ENCODE results near the gene TIMM23. TPM values are rescaled to one million over a fixed set of nuclear protein-coding genes. Genes with fewer than 3 reads are reported as not detected.

Gene TIMM23
- total and polyA plus RNA-seq, 9 donors: 29.9 to 74.4 (median 35.1) TPM

DNA sequence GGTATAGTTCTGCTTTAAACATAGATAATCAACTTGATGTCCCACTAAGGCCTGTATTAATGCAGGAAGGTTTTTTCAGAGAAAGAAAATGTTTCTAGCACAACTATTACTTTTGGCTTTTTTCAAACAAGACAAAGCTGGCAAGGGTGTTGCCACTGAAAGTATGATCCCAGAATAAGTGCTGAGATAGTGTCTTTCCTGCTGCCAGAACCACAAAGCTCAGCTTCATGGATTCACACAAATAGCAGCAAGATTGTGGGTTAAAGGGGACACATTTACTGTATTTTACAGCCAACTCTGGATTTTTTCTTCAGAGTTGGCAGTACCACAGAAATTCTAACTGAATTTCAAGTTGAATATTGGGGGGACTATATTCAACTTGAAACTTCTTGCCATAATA lies 53.8 kb downstream of the TIMM23 start:
- intact Hi-C loops (cut with DNase I): no loop called here
- no peak overlapping the region for H3K4me3 ChIP-seq
- no peaks in the 10 kb centered on the region for H3K27me3 ChIP-seq
- no peak for DNase-seq
- no peak overlapping the region for H3K27ac ChIP-seq
- peaks cover 16% of the 10 kb centered on the region for H3K4me1 ChIP-seq (ENCODE audit: insufficient read depth)
- no peaks in the 10 kb centered on the region for H3K36me3 ChIP-seq
- no peaks in the 10 kb centered on the region for H3K9me3 ChIP-seq
- TF ChIP-seq, protein P1, sequence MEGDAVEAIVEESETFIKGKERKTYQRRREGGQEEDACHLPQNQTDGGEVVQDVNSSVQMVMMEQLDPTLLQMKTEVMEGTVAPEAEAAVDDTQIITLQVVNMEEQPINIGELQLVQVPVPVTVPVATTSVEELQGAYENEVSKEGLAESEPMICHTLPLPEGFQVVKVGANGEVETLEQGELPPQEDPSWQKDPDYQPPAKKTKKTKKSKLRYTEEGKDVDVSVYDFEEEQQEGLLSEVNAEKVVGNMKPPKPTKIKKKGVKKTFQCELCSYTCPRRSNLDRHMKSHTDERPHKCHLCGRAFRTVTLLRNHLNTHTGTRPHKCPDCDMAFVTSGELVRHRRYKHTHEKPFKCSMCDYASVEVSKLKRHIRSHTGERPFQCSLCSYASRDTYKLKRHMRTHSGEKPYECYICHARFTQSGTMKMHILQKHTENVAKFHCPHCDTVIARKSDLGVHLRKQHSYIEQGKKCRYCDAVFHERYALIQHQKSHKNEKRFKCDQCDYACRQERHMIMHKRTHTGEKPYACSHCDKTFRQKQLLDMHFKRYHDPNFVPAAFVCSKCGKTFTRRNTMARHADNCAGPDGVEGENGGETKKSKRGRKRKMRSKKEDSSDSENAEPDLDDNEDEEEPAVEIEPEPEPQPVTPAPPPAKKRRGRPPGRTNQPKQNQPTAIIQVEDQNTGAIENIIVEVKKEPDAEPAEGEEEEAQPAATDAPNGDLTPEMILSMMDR (IDR thresholded peaks at IDR 0.05): no peak
- TF ChIP-seq POLR2A (IDR thresholded peaks at IDR 0.05): no peak
- TF ChIP-seq EP300 (IDR thresholded peaks at IDR 0.05): no peak

DNA sequence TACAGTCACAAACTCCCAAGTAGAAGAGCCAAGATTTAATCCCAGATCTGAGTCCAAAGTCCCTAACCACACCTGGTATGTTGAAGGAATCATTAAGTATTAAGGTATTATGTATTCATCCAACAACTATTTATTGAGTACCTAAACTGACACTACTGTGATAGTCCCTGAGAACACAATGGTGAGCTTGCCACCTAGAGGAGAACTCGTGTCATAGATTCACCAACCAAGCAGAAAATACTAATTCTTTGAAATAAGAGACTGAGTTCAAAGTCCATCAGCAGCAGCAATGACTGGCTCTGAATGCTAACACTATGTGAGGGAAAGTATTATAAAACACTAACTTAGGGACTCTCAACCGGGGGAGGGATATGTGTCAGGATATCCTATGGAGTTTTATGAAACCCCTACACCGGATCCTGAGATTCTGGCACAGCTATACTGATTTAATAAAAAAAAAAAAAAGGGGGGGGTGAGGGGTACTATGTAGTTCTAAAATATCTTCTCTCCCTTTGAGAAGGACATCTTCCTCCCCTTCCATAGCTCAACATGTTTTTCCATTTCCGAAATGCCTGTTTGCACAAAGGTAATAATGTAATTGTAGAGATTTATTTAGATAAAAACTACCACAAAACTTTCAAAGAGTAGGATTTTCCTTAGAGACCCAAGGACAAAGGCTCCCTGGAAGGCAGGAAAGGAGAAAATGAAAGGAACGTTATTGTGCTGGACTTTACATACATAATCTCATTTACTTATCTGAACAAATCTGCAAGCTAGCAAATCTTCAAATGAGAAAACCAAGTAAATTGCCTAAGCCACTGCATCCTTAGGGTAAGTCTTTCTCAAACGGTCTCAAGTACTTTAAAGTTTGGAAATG lies 56.5 kb downstream of the TIMM23 start:
- H3K27me3 ChIP-seq: no peaks in the 10 kb centered on the region
- H3K36me3 ChIP-seq: no peaks in the 10 kb centered on the region
- no peak overlapping the region for H3K27ac ChIP-seq
- intact Hi-C loops (cut with DNase I): no loop called here
- no peak for TF ChIP-seq POLR2A (IDR thresholded peaks at IDR 0.05)
- TF ChIP-seq, protein P1 (IDR thresholded peaks at IDR 0.05): peak in 2 of 3 donors; percentile 13 to 15
- peaks cover 12% of the 10 kb centered on the region for H3K4me1 ChIP-seq (ENCODE audit: insufficient read depth)
- H3K4me3 ChIP-seq: no peak overlapping the region
- H3K9me3 ChIP-seq: no peaks in the 10 kb centered on the region
- WGBS, 3 donors: 29 to 33% (median 29%) methylated on average over 6 of the region's 6 CpGs
- no peak for DNase-seq

GRCh38 chr10:46029461-46030030 lies 57.3 kb downstream of the TIMM23 start:
- intact Hi-C loops (cut with DNase I): no loop called here
- WGBS, 3 donors: 11 to 22% (median 13%) methylated on average over 6 of the region's 6 CpGs

GRCh38 chr10:46030091-46030937 lies 58.0 kb downstream of the TIMM23 start, which contains the start of gene NCOA4:
Gene NCOA4 (minus strand): TSS chr10:46030623. CDS start chr10:46016680, 13,943 bp downstream.
- Histone ChIP-seq H3K36me3 (no peaks in the 10 kb centered on the region), H3K27ac (peak within 1 kb of the TSS; percentile 54 to 79), H3K4me3 (peak within 1 kb of the TSS; percentile 91), H3K27me3 (no peaks in the 10 kb centered on the region), H3K4me1 (ENCODE audit: insufficient read depth) (peaks cover 9% of the 10 kb centered on the region), H3K9me3 (no peaks in the 10 kb centered on the region)
- 0 to 1% (median 1%) methylated on average over 58 to 59 of the region's 59 CpGs for WGBS, 3 donors
- intact Hi-C loops (cut with DNase I): no loop called here
- peak; percentile 96 to 99 (median 98) for DNase-seq
- TF ChIP-seq, protein P1 (IDR thresholded peaks at IDR 0.05): peak; percentile 74 to 82 (median 80)
- TF ChIP-seq POLR2A (IDR thresholded peaks at IDR 0.05) (peak; percentile 37), EP300 (IDR thresholded peaks at IDR 0.05) (no peak)

More at GRCh38 chr10:46029461-46030030, 57.3 kb downstream of the TIMM23 start:
- Histone ChIP-seq H3K27me3 (no peaks in the 10 kb centered on the region), H3K9me3 (no peaks in the 10 kb centered on the region), H3K4me3 (peak overlapping the region; percentile 91), H3K4me1 (ENCODE audit: insufficient read depth) (peaks cover 12% of the 10 kb centered on the region), H3K36me3 (no peaks in the 10 kb centered on the region), H3K27ac (peak overlapping the region in 1 of 2 donors; percentile 79)
- TF ChIP-seq, protein P1 (IDR thresholded peaks at IDR 0.05): no peak
- TF ChIP-seq EP300 (IDR thresholded peaks at IDR 0.05) (no peak), POLR2A (IDR thresholded peaks at IDR 0.05) (no peak)
- no peak for DNase-seq

Data from ovary (tissue), 9 donors.